K562 (cell line): ENCODE measurements around the gene LDB2.

Experiments used
- BRF2 ChIP-seq: IDR thresholded peaks from 3 replicates; pipeline ENCODE4 v1.6.1; 2011; ENCODE audit warnings: borderline replicate concordance, mild to moderate bottlenecking; ENCODE audit not compliant: insufficient read length, insufficient read depth
- CHCHD3 ChIP-seq: fragments of 250-450 bp; sonication (Bioruptor Pico); IDR thresholded peaks from 2 replicates; pipeline ENCODE4 v2.1.2; 2022; ENCODE audit warnings: mild to moderate bottlenecking
- EZH2 ChIP-seq: IDR thresholded peaks from 2 replicates; pipeline ENCODE4 v1.6.1; 2012; ENCODE audit warnings: low read depth, mild to moderate bottlenecking, inconsistent platforms, low read length, borderline replicate concordance
- FOXJ3 ChIP-seq: sonication (generic); formaldehyde crosslinking; IDR thresholded peaks from 2 replicates; pipeline ENCODE4 v1.4.0; 2020; ENCODE audit warnings: mild to moderate bottlenecking, missing genetic modification reagents
- FOXK1 ChIP-seq: sonication (generic); formaldehyde crosslinking; IDR thresholded peaks from 2 replicates; pipeline ENCODE4 v1.8.0; 2022; ENCODE audit warnings: missing genetic modification reagents, mild to moderate bottlenecking, borderline replicate concordance
- NFIX ChIP-seq: fragments of 250-450 bp; sonication (Bioruptor Pico); IDR thresholded peaks from 2 replicates; pipeline ENCODE4 v1.4.0; 2020; ENCODE audit warnings: low read depth, mild to moderate bottlenecking, moderate library complexity
- POLR2A ChIP-seq: fragments of 450-650 bp; conservative IDR thresholded peaks from 2 replicates; pipeline ENCODE4 v1.6.1; 2016
- SMAD3 ChIP-seq: fragments of 450-650 bp; formaldehyde crosslinking; conservative IDR thresholded peaks from 2 replicates; pipeline ENCODE4 v1.4.0; 2020; ENCODE audit warnings: mild to moderate bottlenecking
- TAF1 ChIP-seq: IDR thresholded peaks from 2 replicates; pipeline ENCODE4 v1.6.1; 2011; ENCODE audit warnings: mild to moderate bottlenecking, low read length, moderate library complexity; ENCODE audit not compliant: insufficient read depth, control insufficient read depth, severe bottlenecking; ENCODE audit errors: extremely low read depth
- ZNF280B ChIP-seq: fragments of 250-450 bp; sonication (Bioruptor Pico); IDR thresholded peaks from 2 replicates; pipeline ENCODE4 v1.5.1; 2021; ENCODE audit warnings: mild to moderate bottlenecking
- ZNF3 ChIP-seq: fragments of 250-450 bp; sonication (Bioruptor Pico); IDR thresholded peaks from 2 replicates; pipeline ENCODE4 v1.5.0; 2021; ENCODE audit warnings: mild to moderate bottlenecking, moderate library complexity

DNA sequence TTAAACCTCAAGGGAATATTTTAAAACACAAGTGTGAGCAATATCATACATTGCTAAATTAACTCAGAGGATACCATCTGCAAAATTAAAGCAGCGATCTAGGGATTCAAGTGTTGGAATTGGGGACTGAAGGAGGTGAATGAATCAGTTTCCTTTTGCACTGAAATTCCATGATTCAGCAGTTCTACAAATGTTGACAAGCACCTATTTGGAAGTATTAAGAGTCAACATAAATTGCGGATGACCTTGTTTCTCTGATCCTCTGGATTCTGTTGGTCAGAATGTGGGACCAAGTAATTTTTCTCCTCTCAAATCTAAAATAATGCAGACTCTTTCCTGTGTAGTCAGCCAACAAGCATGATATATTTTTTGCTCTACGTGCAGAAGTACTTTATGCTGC lies 78.8 kb downstream of the LDB2 start:
- TF ChIP-seq ZNF280B (CRISPR knock-in tag) = no peak
- no peak for TF ChIP-seq FOXJ3
- TF ChIP-seq CHCHD3 = no peak
- TF ChIP-seq POLR2A = no peak
- TF ChIP-seq NFIX (CRISPR knock-in tag) = no peak
- TF ChIP-seq FOXK1 (CRISPR knock-in tag) = no peak
- TF ChIP-seq SMAD3 (CRISPR knock-in tag) = no peak
- TF ChIP-seq EZH2 = no peak
- TF ChIP-seq ZNF3 = no peak
- TF ChIP-seq BRF2 = no peak
- no peak for TF ChIP-seq TAF1
